Ectodermal cell (in vitro differentiated cells): ENCODE measurements around the gene ZNHIT1.

ENCODE experiments used
- H3K27ac ChIP-seq: 2 replicates; pipeline ENCODE4 v1.7.0; 2013; ENCODE audit warnings: mild to moderate bottlenecking, low read depth, low read length; ENCODE audit not compliant: insufficient read depth, poor library complexity, severe bottlenecking
- H3K27me3 ChIP-seq: 2 replicates; pipeline ENCODE4 v1.7.0; 2013; ENCODE audit warnings: mild to moderate bottlenecking, low read length; ENCODE audit not compliant: insufficient read depth, control insufficient read depth, poor library complexity, severe bottlenecking
- H3K36me3 ChIP-seq: one replicate; pipeline ENCODE4 v1.7.0; 2013; ENCODE audit warnings: low read length; ENCODE audit not compliant: control insufficient read depth, insufficient read depth
- H3K4me1 ChIP-seq: one replicate; pipeline ENCODE4 v1.7.0; 2013; ENCODE audit warnings: low read length; ENCODE audit not compliant: control insufficient read depth, insufficient read depth
- H3K4me3 ChIP-seq: 2 replicates; pipeline ENCODE4 v1.7.0; 2013; ENCODE audit warnings: low read depth, low read length, control low read depth; ENCODE audit not compliant: insufficient read depth
- H3K9me3 ChIP-seq: 2 replicates; pipeline ENCODE4 v1.7.0; 2013; ENCODE audit warnings: mild to moderate bottlenecking, low read length, moderate library complexity; ENCODE audit not compliant: control insufficient read depth
- WGBS, 2 experiments: methylation state at CpG; one replicate each; pipeline ENCODE4 v1.1.7; 2013; ENCODE audit warnings: missing lambda C conversion rate in 2 of 2; 5-methylcytosine and 5-hydroxymethylcytosine counted together

ZNHIT1 gene

GRCh38 chr7:101173752-101174244 lies 44.2 kb upstream of the ZNHIT1 start:
- H3K36me3 ChIP-seq = no peaks in the 10 kb centered on the region
- no peaks in the 10 kb centered on the region for H3K9me3 ChIP-seq
- H3K27ac ChIP-seq = no peak overlapping the region
- peaks cover 25% of the 10 kb centered on the region for H3K4me1 ChIP-seq
- WGBS, 2 experiments = 14 to 17% methylated on average over 16 of the region's 16 CpGs
- no peak overlapping the region for H3K4me3 ChIP-seq
- peaks cover 98% of the 10 kb centered on the region for H3K27me3 ChIP-seq

- Histone ChIP-seq H3K27ac (no peak overlapping the region), H3K36me3 (no peaks in the 10 kb centered on the region), H3K4me3 (no peak overlapping the region), H3K4me1 (peaks cover 30% of the 10 kb centered on the region), H3K9me3 (no peaks in the 10 kb centered on the region), H3K27me3 (peaks cover 98% of the 10 kb centered on the region)
- 35 to 36% methylated on average over 28 of the region's 28 CpGs for WGBS, 2 experiments
Measured at GRCh38 chr7:101174322-101174854, 43.6 kb upstream of the ZNHIT1 start.

GRCh38 chr7:101175664-101176063 lies 42.3 kb upstream of the ZNHIT1 start:
- no peaks in the 10 kb centered on the region for H3K9me3 ChIP-seq
- no peak overlapping the region for H3K27ac ChIP-seq
- no peaks in the 10 kb centered on the region for H3K36me3 ChIP-seq
- peaks cover 98% of the 10 kb centered on the region for H3K27me3 ChIP-seq
- H3K4me1 ChIP-seq = peaks cover 32% of the 10 kb centered on the region
- H3K4me3 ChIP-seq = no peak overlapping the region
- 61 to 63% methylated on average over 3 of the region's 3 CpGs for WGBS, 2 experiments

- H3K9me3 ChIP-seq = no peaks in the 10 kb centered on the region
- H3K27ac ChIP-seq = no peak overlapping the region
- no peak overlapping the region for H3K4me3 ChIP-seq
- H3K4me1 ChIP-seq = peaks cover 22% of the 10 kb centered on the region
- WGBS, 2 experiments = 91 to 96% methylated on average over 2 of the region's 2 CpGs
- H3K36me3 ChIP-seq = no peaks in the 10 kb centered on the region
- peaks cover 89% of the 10 kb centered on the region for H3K27me3 ChIP-seq
Measured at GRCh38 chr7:101177644-101178043, 40.3 kb upstream of the ZNHIT1 start.

- peak overlapping the region; percentile 39 for H3K4me3 ChIP-seq
- no peak overlapping the region for H3K27ac ChIP-seq
- H3K4me1 ChIP-seq = peaks cover 13% of the 10 kb centered on the region
- no peaks in the 10 kb centered on the region for H3K9me3 ChIP-seq
- H3K27me3 ChIP-seq = peaks cover 74% of the 10 kb centered on the region
- no peaks in the 10 kb centered on the region for H3K36me3 ChIP-seq
- 1% methylated on average over 20 of the region's 20 CpGs for WGBS, 2 experiments
Measured at GRCh38 chr7:101179117-101179516, 38.8 kb upstream of the ZNHIT1 start.

- Histone ChIP-seq H3K9me3 (no peaks in the 10 kb centered on the region), H3K4me3 (peak overlapping the region; percentile 39), H3K4me1 (peaks cover 13% of the 10 kb centered on the region), H3K36me3 (no peaks in the 10 kb centered on the region), H3K27ac (no peak overlapping the region), H3K27me3 (peaks cover 68% of the 10 kb centered on the region)
- 0% methylated on average over 27 of the region's 27 CpGs for WGBS, 2 experiments
Measured at GRCh38 chr7:101179713-101180112, 38.3 kb upstream of the ZNHIT1 start.

GRCh38 chr7:101180130-101180755 lies 37.7 kb upstream of the ZNHIT1 start, which contains the start of gene NAT16:
Gene NAT16, minus strand, starts transcription at chr7:101180293. Its CDS starts 5,486 bp downstream, at chr7:101174807.
- no peak within 1 kb of the TSS for H3K27ac ChIP-seq
- H3K27me3 ChIP-seq = peaks cover 63% of the 10 kb centered on the region
- peak within 1 kb of the TSS; percentile 39 for H3K4me3 ChIP-seq
- H3K36me3 ChIP-seq = no peaks in the 10 kb centered on the region
- 9 to 10% methylated on average over 56 of the region's 56 CpGs for WGBS, 2 experiments
- peaks cover 13% of the 10 kb centered on the region for H3K4me1 ChIP-seq
- H3K9me3 ChIP-seq = no peaks in the 10 kb centered on the region

GRCh38 chr7:101185258-101185839 lies 32.6 kb upstream of the ZNHIT1 start:
- Histone ChIP-seq H3K27me3 (peaks cover 14% of the 10 kb centered on the region), H3K27ac (no peak overlapping the region), H3K36me3 (no peaks in the 10 kb centered on the region), H3K4me1 (peaks cover 2% of the 10 kb centered on the region), H3K9me3 (no peaks in the 10 kb centered on the region), H3K4me3 (no peak overlapping the region)
- WGBS, 2 experiments = 76 to 80% methylated on average over 5 of the region's 5 CpGs

GRCh38 chr7:101186194-101186593 lies 31.8 kb upstream of the ZNHIT1 start:
- WGBS, 2 experiments = 93 to 96% methylated on average over 6 of the region's 6 CpGs
- Histone ChIP-seq H3K4me3 (no peak overlapping the region), H3K36me3 (no peaks in the 10 kb centered on the region), H3K27me3 (peaks cover 6% of the 10 kb centered on the region), H3K9me3 (no peaks in the 10 kb centered on the region), H3K4me1 (no peaks in the 10 kb centered on the region), H3K27ac (no peak overlapping the region)

GRCh38 chr7:101186844-101187428 lies 31.0 kb upstream of the ZNHIT1 start:
- H3K9me3 ChIP-seq = no peaks in the 10 kb centered on the region
- no peaks in the 10 kb centered on the region for H3K36me3 ChIP-seq
- WGBS, 2 experiments = 91 to 95% methylated on average over 4 of the region's 4 CpGs
- no peak overlapping the region for H3K27ac ChIP-seq
- H3K4me1 ChIP-seq = no peaks in the 10 kb centered on the region
- no peak overlapping the region for H3K4me3 ChIP-seq
- peaks cover 3% of the 10 kb centered on the region for H3K27me3 ChIP-seq
